Epidermal melanocyte (primary cell): ENCODE data around the gene VAMP3.

Experiments
- DNase-seq: peaks from one replicate; pipeline ENCODE4 v3.0.0; 2011; ENCODE audit warnings: low spot score; ENCODE audit not compliant: insufficient read length

Gene VAMP3

GRCh38 chr1:7810395-7810794 is 39.3 kb downstream of the VAMP3 start:
- no peak for DNase-seq

GRCh38 chr1:7811476-7811875 is 40.4 kb downstream of the VAMP3 start:
- DNase-seq = no peak

DNA sequence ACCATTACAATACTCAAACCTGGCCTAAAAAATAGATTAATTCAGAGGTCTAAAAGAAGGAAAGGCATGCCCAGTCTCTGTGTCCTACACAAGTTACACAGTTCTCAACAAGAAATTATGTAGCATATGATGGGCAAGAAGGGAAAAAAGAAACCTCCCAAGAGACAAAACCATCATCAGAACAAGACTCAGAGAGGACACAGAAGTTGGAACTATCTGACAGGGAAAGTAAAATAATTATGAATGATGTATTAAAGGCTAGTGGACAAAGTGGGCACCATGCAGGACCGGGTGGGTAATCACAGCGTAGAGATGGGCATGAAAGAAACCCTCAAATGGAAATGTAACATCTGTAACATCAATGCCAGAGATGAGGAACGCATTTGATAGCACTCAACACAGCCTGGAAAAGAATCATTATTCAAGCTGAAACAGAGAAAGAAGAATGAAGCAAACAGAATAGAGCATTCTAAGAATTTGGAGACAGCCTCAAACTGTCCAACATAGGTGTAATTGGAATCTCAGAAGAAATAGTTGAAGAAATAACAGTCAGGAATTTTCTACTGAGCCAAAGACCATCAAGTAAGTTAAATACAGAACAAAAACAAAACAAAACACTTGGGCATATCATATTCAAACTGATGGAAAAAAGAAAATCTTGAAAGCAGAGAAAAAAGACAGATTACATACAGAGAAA is 42.7 kb downstream of the VAMP3 start:
- DNase-seq = no peak

GRCh38 chr1:7821282-7821681 is 50.2 kb downstream of the VAMP3 start:
- DNase-seq = no peak

DNA sequence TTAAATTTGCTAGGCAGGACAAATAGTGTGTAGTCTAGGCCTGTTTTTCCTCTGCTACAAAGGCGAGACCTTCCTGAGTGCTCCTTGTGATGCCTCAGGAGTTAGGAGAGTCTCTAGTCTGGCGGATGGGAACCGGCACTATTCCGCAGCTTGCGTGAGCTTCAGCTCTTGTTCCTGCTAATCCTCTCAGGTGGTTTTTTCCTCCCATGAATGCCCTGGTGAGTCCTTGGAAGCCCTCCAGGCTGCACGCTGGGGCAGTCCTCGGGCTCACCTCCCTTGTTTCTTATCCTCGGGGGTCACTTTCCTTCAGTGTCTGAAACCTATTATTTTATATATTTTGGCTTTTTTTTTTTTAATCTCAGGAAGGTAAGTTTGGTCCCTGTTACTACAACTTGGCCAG is 53.6 kb downstream of the VAMP3 start:
- no peak for DNase-seq

GRCh38 chr1:7826363-7826762 is 55.3 kb downstream of the VAMP3 start:
- DNase-seq = no peak

GRCh38 chr1:7827126-7827955 is 56.2 kb downstream of the VAMP3 start:
- DNase-seq = no peak
